Mesendoderm (in vitro differentiated cells): ENCODE measurements around the gene SFTA2. TPM values are rescaled to one million over a fixed set of nuclear protein-coding genes. Genes with fewer than 3 reads are reported as not detected.

Source experiments
- DNase-seq: peaks from one replicate; pipeline ENCODE4 v3.0.0; 2013
- H2AK5ac ChIP-seq: 2 replicates; pipeline ENCODE4 v1.6.1; 2013; ENCODE audit warnings: low read length, inconsistent platforms
- H2BK120ac ChIP-seq: 2 replicates; pipeline ENCODE4 v1.6.1; 2013; ENCODE audit warnings: low read depth, mild to moderate bottlenecking, low read length, moderate library complexity, mixed read lengths
- H2BK15ac ChIP-seq: replicated peaks from 2 replicates; pipeline ENCODE4 v1.6.1; 2013; ENCODE audit warnings: low read depth, mild to moderate bottlenecking, moderate library complexity
- H2BK5ac ChIP-seq: 2 replicates; pipeline ENCODE4 v1.6.1; 2013; ENCODE audit warnings: low read length, inconsistent platforms
- H3K18ac ChIP-seq: 2 replicates; pipeline ENCODE4 v1.6.1; 2013; ENCODE audit warnings: mild to moderate bottlenecking, low read length, mixed read lengths
- H3K23ac ChIP-seq: one replicate; pipeline ENCODE4 v1.6.1; 2013; ENCODE audit warnings: low read length
- H3K27ac ChIP-seq: 2 replicates; pipeline ENCODE4 v1.5.1; 2013; ENCODE audit warnings: low read depth, mild to moderate bottlenecking, inconsistent platforms, low read length, moderate library complexity
- H3K27me3 ChIP-seq: 2 replicates; pipeline ENCODE4 v1.6.1; 2013; ENCODE audit warnings: low read length, control low read depth, mild to moderate bottlenecking, inconsistent platforms; ENCODE audit not compliant: insufficient read depth, poor library complexity
- H3K36me3 ChIP-seq: 2 replicates; pipeline ENCODE4 v1.6.1; 2013; ENCODE audit warnings: low read length, inconsistent platforms; ENCODE audit not compliant: control insufficient read depth, insufficient read depth
- H3K4ac ChIP-seq: one replicate; pipeline ENCODE4 v1.6.1; 2013; ENCODE audit warnings: low read depth, mild to moderate bottlenecking, low read length, moderate library complexity
- H3K4me1 ChIP-seq: 2 replicates; pipeline ENCODE4 v1.6.1; 2013; ENCODE audit warnings: low read depth, low read length, inconsistent platforms; ENCODE audit not compliant: control insufficient read depth
- H3K4me2 ChIP-seq: 2 replicates; pipeline ENCODE4 v1.6.1; 2013; ENCODE audit warnings: low read length
- H3K4me3 ChIP-seq: 2 replicates; pipeline ENCODE4 v1.5.1; 2013; ENCODE audit warnings: mild to moderate bottlenecking, low read length
- H3K56ac ChIP-seq: one replicate; pipeline ENCODE4 v1.6.1; 2013; ENCODE audit warnings: low read length
- H3K79me1 ChIP-seq: 2 replicates; pipeline ENCODE4 v1.6.1; 2013; ENCODE audit warnings: low read length, inconsistent platforms
- H3K79me2 ChIP-seq: 2 replicates; pipeline ENCODE4 v1.6.1; 2013; ENCODE audit warnings: mild to moderate bottlenecking, low read length; ENCODE audit not compliant: control insufficient read depth, insufficient read depth
- H3K9ac ChIP-seq: 2 replicates; pipeline ENCODE4 v1.6.1; 2013; ENCODE audit warnings: low read length, inconsistent platforms
- H4K5ac ChIP-seq: one replicate; pipeline ENCODE4 v1.6.1; 2013; ENCODE audit warnings: low read length
- H4K8ac ChIP-seq: one replicate; pipeline ENCODE4 v1.6.1; 2013; ENCODE audit warnings: low read depth, mild to moderate bottlenecking, control low read depth, low read length, moderate library complexity
- WGBS: extraction: QIAGEN DNeasy Blood & Tissue Kit; methylation state at CpG from one replicate; pipeline ENCODE4 v1.1.7; 2013; ENCODE audit warnings: low lambda C conversion rate, missing lambda C conversion rate; ENCODE audit not compliant: insufficient coverage; ENCODE audit errors: extremely low coverage; 5-methylcytosine and 5-hydroxymethylcytosine counted together
- small RNA-seq: library from polyadenylated mRNA; stranded (forward); fragments of <200 nt; extraction: miRNeasy Mini kit (QIAGEN cat#:217004); gene quantifications from one replicate; pipeline ENCODE3, GENCODE V24; 2013; ENCODE audit not compliant: insufficient read depth

SFTA2 gene

GRCh38 chr6:30881392-30882203 lies 50.4 kb downstream of the SFTA2 start:
- Histone ChIP-seq H2BK120ac (no peak overlapping the region), H2AK5ac (peak overlapping the region; percentile 90), H3K4ac (no peak overlapping the region), H2BK5ac (peak overlapping the region; percentile 23), H3K4me3 (no peak overlapping the region), H2BK15ac (no peak overlapping the region), H3K79me2 (peaks cover 24% of the 10 kb centered on the region), H3K4me2 (peak overlapping the region; percentile 14), H3K18ac (peak overlapping the region; percentile 2), H3K56ac (peak overlapping the region; percentile 85), H3K27me3 (no peaks in the 10 kb centered on the region), H3K27ac (peak overlapping the region; percentile 40), H3K36me3 (no peaks in the 10 kb centered on the region), H3K23ac (peak overlapping the region; percentile 33), H4K8ac (no peak overlapping the region), H3K79me1 (peaks cover 7% of the 10 kb centered on the region), H4K5ac (peak overlapping the region; percentile 52), H3K4me1 (peaks cover 29% of the 10 kb centered on the region), H3K9ac (peak overlapping the region; percentile 55)
- peak; percentile 37 for DNase-seq
- WGBS, result no CpG with 5 or more reads among the region's 14 CpGs

Small RNA genes lying within 50 kb of the gene (small RNA-seq; reads per million reads assigned to genes)
- gene RF00019, result not detected
